Bronchial epithelial cell (primary cell): Measurements from ENCODE around the gene GRK5. TPM values are rescaled to one million over a fixed set of nuclear protein-coding genes. Genes with fewer than 3 reads are reported as not detected.
A peak's percentile ranks its signal among the peaks of the same experiment; 100 is the strongest.

Experiments
- DNase-seq: peaks from one replicate; pipeline ENCODE4 v3.0.0-alpha.2; 2010; ENCODE audit warnings: low read depth
- FAIRE-seq: peaks from 2 replicates; lab custom pipeline; 2011; peaks lifted over from hg19 to GRCh38; lab: Jason Lieb, UNC
- H3K27me3 ChIP-seq: 2 replicates; pipeline ENCODE4 v1.5.1; 2011; ENCODE audit warnings: low read length; ENCODE audit not compliant: control insufficient read depth, insufficient read depth
- H3K36me3 ChIP-seq: 2 replicates; pipeline ENCODE4 v1.5.1; 2011; ENCODE audit warnings: low read length; ENCODE audit not compliant: control insufficient read depth, insufficient read depth
- H3K4me3 ChIP-seq: 2 replicates; pipeline ENCODE4 v1.5.1; 2011; ENCODE audit warnings: mild to moderate bottlenecking, low read depth, low read length, control low read depth
- total RNA-seq: library from RNA; depleted of rRNA; stranded (reverse); fragments of >200 nt; gene quantifications from 2 replicates; pipeline ENCODE4 v1.2.1, GENCODE V29; 2014
- TF ChIP-seq, protein P1 (sequence below): IDR thresholded peaks from 2 replicates; pipeline ENCODE4 v1.5.1; 2011; ENCODE audit warnings: mild to moderate bottlenecking, moderate library complexity, low read length, control low read depth, inconsistent platforms; ENCODE audit not compliant: insufficient read depth, severe bottlenecking

The GRK5 gene
- total RNA-seq, 1 donor from 2014 or later = 2.4 TPM

- Histone ChIP-seq H3K4me3 (no peak overlapping the region), H3K27me3 (no peaks in the 10 kb centered on the region), H3K36me3 (no peaks in the 10 kb centered on the region)
- DNase-seq (no peak), FAIRE-seq (no peak)
- TF ChIP-seq, protein P1, sequence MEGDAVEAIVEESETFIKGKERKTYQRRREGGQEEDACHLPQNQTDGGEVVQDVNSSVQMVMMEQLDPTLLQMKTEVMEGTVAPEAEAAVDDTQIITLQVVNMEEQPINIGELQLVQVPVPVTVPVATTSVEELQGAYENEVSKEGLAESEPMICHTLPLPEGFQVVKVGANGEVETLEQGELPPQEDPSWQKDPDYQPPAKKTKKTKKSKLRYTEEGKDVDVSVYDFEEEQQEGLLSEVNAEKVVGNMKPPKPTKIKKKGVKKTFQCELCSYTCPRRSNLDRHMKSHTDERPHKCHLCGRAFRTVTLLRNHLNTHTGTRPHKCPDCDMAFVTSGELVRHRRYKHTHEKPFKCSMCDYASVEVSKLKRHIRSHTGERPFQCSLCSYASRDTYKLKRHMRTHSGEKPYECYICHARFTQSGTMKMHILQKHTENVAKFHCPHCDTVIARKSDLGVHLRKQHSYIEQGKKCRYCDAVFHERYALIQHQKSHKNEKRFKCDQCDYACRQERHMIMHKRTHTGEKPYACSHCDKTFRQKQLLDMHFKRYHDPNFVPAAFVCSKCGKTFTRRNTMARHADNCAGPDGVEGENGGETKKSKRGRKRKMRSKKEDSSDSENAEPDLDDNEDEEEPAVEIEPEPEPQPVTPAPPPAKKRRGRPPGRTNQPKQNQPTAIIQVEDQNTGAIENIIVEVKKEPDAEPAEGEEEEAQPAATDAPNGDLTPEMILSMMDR = no peak
These were observed 151.2 kb downstream of the GRK5 start for GRCh38 chr10:119358567-119358966.

DNA sequence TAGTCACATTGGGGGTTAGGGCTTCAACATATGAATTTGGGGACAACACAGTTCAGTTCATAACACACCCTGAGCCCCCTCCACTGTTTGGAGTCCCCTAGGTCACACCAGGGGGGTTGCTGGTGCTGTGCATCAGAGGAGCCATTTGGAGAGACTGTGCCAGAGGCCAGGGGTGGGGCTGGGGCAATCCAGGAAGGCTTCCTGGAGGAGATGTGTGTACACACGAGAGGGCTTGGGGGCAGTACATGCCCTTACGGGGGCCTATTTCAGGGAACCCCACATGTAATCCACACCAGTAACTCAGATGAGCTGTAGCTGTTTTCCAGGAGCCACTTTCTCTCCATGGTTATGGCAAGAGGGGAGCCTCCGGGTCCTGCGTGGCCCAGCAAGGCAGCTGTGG, 151.7 kb downstream of the GRK5 start:
- DNase-seq (no peak), FAIRE-seq (no peak)
- TF ChIP-seq, protein P1 = no peak
- Histone ChIP-seq H3K4me3 (no peak overlapping the region), H3K27me3 (no peaks in the 10 kb centered on the region), H3K36me3 (no peaks in the 10 kb centered on the region)

DNA sequence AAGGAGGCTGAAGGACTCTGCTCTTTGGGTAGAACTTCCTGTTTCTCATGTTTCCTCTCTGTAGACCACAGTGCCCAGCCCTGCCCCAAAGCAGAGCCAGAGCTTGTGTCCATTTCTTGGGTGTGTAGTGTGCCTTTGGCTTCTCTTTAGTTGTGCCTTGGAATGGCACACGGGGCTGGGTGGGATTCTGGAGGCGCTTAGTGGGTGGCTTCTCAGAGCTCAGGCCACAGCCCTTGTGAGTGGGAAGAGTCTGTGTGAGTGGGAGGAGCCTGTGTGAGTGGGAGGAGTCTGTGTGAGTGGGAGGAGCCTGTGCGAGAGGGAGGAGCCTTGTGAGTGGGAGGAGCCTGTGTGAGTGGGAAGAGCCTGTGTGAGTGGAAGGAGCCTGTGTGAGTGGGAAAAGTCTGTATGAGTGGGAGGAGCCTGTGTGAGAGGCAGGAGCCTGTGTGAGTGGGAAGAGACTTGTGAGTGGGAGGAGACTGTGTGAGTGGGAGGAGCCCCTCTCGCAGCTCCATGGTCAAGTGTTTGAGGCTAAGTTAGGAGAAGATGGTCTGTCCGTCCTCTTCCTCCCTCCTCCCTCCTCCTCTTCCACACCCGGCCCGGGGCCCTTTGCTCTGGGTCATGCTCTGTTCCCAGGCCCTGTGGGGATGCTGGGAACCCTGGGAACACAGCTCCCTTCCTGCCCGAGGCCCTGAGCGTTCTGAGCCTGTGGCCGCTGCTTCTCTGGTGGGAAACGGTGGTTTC, 153.0 kb downstream of the GRK5 start:
- Histone ChIP-seq H3K27me3 (no peaks in the 10 kb centered on the region), H3K4me3 (no peak overlapping the region), H3K36me3 (no peaks in the 10 kb centered on the region)
- FAIRE-seq (no peak), DNase-seq (no peak)
- TF ChIP-seq, protein P1 = no peak

- Histone ChIP-seq H3K4me3 (no peak overlapping the region), H3K36me3 (no peaks in the 10 kb centered on the region), H3K27me3 (no peaks in the 10 kb centered on the region)
- FAIRE-seq = peak; percentile 68
- TF ChIP-seq, protein P1 = no peak
- no peak for DNase-seq
These were observed 153.7 kb downstream of the GRK5 start for GRCh38 chr10:119361037-119361436.

DNA sequence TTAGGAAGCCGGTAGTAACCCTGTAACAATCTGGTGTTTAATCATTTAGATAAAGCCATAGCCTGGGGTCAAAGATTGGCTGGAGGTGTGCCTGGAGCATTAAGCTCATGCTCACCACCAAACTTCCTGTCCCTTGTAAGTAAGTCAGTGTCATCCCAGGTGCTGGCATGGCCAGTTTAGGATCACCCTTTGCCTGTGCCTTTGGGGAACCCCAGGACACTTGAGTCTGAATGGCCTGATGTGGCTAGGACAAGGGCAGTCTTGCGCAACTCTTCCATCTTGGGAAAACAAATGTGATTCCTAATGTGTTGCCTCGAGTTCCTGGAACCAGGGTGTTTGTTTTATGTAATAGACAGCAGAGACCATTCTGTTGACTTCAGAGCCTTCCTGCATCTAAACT, 154.8 kb downstream of the GRK5 start:
- TF ChIP-seq, protein P1 = no peak
- Histone ChIP-seq H3K27me3 (no peaks in the 10 kb centered on the region), H3K4me3 (no peak overlapping the region), H3K36me3 (no peaks in the 10 kb centered on the region)
- DNase-seq (no peak), FAIRE-seq (peak; percentile 58)
